Inferior parietal cortex (tissue), 1 donor: Measurements from ENCODE around the gene AFAP1.

Experiments used
- DNase-seq: peaks from one replicate; pipeline ENCODE4 v3.0.0-alpha.2; 2016; ENCODE audit errors: extremely low spot score

The AFAP1 gene

DNA sequence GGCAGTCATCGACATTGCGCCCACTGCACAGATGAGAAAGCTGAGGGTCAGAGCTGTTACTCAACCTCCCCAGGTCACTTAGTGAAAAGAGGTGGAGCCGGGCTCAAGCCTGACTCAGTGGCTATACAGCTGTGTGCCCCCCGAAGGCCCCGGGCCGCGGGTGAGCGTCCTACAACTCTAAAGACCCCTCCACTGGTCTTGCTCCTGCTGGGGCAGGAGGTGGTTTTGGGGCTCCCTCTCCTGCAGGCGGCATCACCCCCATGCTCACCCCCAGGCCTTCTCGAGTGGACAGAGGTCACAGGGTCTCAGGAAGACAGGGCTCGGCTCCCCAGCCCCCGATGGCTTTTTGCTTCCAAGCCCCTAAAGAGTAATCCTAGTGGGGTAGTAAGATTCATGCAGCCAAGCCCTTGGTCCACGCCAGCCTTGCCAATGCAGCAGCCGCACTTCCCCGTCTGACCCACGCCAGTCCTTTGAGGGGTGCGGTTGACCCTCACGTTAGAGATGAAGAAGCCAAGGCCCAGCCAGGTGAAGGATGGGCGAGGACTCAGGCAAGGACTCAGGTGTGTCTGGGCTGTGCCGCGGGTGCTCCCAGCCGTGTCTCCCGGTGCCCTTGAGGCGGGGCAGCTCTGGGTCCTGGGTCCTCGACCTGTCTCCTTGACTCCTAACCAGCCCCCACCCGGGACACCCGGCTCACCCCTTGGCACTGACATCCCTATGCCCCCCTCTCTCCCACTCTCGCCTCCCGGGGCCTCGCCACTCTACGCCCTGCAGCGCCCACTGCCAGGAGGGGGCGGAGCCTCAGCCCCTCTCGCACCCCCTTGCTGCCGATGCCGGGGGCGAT lies 200.4 kb downstream of the AFAP1 start:
- DNase-seq, result no peak

DNA sequence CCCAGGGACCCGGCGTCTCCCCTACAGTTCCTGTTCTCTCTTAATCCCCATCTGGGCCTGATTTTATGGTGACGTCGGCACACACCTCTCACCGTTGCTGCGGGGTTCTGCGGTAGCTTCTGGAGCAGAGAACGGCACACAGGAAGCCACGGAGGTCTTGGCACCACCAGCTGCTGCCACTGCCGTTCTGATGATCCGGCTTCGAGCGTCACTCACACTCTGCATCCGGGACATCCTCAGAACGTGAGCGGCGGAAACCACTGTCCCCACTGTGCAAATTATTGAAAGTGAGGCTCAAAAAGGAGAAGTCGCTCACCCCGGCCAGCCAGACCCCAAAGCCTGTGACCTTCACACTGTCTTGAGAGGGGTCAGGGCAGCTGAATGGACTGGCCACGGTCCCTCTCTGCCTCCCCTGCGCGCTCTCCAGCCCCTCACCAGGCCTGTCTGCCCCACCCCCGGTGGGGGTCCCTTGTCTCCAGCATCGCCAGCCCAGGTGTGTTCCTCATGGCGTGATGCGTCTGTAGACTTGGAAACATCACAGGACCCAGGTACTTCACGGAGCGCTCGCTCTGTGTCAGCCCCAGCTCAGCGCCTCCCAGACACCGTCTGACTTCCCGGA lies 201.1 kb downstream of the AFAP1 start:
- no peak for DNase-seq

DNA sequence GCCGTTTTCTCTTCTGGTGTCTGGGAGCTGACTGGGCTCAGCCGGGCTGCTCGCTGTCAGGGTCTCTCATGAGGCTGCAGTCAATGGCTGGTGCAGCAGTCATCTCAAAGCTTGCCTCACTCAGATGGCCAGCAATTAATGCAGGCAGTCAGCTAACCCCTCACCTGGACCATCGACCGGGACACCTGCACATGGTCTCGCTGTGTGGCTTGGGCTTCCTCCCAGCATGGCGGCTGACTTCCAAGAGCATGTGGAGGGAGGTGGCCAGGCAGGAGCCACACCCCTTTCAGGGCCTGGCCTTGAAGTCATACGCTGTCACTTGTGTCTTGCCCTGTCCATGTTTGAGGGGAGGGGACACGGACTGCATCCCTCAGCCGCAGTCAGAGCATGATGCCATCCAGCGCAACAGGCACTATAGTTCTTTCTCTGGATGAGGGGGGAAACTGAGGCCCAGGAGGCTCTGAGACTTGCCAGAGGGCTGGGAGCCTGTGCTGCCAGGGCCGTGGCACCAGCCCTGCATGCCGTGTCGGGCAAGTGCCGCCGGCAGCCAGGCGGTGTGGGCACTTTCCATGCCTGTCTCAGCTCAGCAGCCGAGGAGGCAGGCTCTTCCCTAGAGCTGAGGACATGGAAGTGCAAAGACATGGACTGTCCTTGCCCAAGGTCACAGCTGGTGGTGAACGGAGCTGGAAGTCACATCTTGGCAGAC lies 201.8 kb downstream of the AFAP1 start:
- DNase-seq, result no peak

DNA sequence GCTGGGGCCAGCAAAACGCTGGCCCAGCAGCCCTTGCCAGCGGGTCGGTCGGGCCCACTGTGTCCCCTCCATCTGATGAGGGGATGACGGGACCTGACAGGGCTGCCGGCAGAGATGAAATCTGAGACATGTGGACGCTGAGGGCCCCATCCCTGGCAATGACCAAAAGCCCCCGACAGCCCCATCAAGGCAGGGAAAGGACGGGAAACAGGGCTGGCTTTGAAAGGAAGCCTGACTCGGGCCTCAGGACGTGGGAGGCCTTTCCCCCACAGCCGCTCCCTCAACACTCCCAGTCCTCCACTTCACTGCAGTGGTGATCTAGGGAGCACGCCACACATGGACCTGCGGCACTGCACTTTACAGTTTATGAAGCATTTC lies 202.4 kb downstream of the AFAP1 start:
- DNase-seq, result no peak

DNA sequence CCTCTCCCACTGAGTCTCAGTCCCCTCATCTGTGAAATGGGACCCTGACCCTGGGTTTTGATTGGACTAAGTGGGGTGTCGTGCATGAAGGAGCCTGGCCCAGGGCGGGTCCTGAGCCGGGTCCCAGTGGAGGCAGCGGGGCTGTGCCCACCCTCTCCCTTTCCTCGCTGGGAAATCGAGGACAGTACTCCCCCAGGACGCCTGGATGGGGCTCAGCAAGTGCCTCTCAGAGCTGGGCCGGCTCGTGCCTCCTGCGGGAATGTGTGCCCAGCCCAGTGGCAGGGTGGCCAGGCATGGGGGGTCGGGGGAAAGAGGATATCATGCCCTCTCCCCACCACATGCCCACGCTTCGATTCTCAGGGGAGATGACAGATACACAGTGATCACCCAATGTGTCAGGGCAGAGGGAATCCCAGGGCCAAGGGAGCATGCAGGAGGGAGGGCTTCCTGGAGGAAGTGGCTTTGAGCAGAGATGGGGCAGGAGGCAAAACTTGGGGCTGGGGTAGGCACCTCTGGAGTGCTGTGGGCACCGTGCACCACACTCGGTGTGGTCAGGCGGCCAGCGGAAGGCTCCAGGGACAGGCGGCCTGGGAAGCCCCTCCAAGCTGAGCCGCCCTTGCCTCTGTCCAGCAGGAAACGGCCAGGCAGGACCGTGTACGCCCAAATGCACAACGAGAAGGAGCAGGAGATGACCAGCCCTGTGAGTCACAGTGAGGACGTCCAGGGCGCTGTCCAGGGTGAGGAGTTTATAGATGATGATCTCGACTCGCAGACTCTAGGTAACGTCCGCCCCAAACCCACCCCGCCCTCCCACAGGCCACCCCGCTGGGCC lies 203.0 kb downstream of the AFAP1 start:
- no peak for DNase-seq

DNA sequence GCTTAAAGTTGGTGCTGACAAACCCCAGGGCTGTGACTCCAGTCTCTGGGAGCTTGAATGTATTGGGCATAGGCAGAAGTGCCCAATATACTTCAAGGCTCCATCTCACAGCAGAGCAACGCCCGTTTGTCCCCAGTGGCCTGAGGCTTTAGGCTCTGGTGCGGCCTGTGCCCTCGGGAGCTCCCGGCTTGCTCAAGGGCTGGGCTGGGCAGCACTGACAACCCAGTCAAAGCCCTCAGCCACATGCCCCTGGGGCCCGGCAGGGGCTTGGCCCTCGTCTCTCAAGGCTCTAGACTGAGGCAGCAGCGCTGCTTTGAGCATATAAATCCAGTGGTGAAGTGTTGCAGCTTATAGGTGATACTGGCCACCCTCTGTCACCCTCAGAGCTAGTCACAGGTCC lies 203.7 kb downstream of the AFAP1 start:
- DNase-seq, result no peak

DNA sequence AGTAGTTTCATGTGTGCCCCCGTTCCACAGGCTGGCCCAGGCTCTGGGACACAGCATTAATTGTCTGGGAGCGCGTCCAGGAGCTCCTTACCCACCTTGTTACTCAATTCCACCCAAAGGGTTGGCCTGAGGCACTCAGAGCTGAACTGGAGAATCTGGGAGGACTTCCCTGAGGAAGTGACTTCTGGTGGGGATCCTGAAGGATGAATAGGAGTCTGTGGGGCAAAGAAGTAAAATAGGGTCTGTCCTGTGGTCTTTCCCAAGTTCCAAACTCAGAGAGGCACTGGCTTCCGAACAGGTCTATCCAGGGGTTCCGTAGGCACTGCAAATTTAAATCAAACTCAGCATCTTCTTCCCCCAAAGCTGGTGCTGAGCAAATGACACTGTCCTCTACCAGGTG lies 204.3 kb downstream of the AFAP1 start:
- no peak for DNase-seq

DNA sequence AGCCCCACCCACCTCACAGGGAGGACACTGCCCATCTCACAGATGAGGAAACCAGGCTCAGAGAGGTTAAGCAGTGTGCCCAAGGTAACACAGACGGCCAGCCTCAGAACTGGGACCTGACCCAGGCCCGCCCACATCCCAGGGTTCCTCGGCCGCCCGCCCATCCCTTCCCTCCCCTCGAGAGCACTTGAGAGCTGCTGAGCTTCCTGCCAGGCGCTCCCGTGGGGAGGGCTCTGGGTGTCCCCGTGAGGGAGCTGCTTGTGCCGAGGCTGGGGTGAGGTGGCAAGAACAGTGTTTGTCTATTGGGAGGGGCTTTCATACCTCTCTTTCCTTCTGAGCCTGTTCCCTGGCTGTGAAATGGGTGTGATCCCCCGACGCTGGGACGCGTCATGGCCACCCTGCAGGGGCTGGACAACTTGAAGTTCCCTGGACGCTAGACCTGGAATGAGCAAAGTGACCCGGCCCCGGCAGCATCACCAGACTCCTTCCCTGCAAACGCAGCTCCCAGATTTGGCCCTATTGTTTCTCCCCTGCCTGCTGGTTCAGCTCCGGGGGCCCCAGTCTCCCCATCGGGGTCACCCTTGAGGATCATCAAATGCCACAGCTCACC lies 204.9 kb downstream of the AFAP1 start:
- DNase-seq, result no peak

DNA sequence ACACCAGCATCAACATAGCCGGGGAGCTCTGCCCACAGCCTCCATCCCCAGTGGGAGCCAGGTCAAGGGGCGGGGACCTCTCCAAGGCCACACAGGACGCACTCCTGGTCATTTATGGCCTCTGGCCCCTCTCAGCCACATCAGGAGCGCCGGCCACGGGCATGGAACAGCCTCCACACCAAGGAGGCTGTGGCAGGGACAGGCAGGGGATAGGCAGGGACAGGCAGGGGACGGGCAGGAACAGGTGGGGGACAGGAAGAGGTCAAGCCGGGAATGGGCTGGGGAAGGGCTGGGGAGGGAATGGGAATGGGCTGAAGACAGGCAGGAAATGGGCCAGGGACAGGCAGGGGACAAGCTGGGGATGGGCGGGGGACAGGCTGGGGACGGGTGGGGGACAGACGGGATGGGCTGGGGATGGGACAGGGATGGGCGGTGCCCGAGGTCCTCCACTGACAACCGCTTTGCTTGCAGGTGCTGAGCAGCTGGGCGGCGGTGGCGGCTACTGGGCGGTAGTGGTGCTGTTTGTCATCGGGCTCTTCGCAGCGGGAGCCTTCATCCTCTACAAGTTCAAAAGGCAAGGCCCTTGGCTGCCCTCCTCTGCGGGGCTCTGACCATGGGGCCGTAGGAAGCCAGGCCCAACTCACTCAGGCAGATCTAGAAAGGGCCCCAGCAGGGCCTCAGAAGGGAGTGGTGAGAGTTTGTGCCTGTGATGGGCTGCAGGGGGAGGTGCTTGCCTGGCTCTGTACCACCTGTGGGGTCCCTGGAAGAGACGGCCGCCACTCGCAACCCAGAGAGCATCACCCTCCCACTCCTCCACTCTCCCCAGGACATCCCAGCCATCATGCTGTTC lies 205.6 kb downstream of the AFAP1 start:
- DNase-seq, result no peak

DNA sequence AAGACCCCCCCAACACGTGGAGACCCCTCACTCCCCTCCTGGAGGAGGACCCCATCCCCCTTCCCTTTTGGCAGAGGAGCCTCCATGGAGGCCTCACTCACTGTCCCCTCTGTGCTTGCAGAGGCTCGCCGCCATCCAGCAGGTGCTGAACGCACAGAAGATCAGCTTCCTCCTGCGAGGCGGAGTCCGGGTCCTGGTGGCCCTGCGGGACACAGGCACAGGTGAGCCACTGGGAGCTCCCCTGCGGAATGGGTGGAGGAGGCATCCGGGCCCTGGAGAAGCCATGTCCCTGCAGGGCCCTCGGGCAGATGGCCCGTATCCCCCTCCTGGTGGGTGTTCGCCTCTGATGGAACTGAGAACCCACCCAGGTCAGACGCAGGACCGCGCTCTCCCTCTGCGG lies 206.5 kb downstream of the AFAP1 start:
- no peak for DNase-seq

DNA sequence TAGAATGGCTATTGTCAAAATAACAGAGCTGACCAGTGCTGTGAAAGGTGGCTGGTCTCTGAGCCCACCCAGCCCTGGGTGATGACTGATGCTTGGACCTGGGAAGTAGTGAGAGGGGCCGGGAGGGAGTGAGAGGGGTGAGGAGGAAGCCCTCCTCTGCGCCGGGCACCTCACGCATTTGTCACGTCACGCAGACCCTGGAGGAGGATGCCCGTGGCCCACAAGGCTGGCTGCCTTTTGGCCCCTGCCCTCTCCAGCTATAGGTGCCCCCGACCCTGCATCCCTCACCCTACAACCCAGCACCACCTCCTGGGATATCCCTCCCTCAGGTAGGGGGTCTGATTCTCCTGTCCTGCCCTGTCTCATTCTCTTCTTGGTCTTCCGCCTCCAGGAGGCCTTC lies 207.4 kb downstream of the AFAP1 start:
- DNase-seq, result no peak

DNA sequence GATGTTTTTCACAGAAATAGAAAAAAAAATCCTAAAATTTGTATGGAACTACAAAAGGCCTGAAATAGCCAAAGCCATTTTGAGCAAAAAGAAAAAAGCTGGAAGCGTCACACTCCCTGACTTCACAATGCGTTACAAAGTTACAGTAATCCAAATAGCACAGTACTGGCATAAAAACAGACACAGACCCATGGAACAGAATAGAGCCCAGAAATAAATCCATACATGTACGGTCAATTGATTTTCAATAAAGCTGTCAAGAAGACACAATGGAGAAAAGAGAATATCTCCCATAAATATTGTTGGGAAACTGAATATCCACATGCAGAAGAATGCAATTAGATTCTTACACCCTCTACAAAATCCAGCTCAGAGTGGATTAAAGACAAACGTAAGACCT lies 208.2 kb downstream of the AFAP1 start:
- no peak for DNase-seq

DNA sequence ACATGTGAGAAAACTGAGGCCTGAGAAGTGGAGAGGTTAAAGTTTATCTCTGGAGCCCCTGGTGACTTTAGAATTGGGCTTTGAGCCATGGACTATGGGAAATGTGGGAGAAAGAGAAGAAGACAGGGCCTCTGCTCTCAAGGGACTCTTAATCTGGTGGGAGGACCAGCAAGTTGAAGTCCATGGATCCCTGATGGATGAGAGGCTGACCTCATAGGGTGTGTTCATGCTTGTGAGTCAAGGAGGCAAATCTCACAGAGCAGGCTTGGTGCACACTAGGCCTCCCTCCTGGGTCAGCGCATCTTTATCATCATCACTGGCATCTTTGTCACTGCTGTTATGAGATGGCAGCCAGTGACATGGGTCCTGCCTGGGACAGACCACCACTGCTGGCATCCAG lies 211.9 kb downstream of the AFAP1 start:
- DNase-seq, result no peak

DNA sequence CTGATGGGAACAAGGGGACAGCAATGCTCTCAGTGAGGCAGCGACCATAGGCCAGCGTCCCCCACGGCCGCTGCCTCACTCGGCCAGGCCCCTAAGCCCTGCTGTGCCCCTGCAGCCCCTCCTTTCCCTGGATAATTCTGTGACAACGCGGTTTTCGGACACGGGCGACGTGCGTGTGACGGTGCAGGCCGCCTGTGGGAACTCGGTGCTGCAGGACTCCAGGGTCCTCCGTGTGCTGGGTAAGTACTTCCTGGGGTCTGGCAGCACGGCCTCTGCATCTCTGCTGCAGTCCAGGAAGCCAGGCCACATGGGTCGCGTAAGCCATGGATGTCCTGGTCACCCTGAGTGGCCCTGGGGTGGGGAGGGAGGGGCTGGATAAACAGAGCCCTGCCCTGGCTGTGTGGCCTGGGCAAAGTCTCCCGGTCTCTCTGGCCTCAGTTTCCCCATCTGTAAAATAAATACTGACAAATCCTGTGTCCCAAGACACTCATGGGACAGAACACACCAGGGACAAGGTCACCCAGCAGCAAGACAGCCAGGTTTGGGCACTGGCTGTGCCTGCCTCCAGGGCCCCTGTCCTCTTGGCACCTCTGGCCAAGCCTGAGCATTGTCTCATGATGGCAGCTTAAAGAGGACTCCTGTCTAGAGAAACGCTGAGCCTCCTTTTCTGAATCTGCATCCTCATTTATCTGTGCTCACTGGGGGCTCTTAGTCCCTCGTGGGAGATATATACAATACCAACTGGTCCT lies 212.8 kb downstream of the AFAP1 start:
- no peak for DNase-seq

DNA sequence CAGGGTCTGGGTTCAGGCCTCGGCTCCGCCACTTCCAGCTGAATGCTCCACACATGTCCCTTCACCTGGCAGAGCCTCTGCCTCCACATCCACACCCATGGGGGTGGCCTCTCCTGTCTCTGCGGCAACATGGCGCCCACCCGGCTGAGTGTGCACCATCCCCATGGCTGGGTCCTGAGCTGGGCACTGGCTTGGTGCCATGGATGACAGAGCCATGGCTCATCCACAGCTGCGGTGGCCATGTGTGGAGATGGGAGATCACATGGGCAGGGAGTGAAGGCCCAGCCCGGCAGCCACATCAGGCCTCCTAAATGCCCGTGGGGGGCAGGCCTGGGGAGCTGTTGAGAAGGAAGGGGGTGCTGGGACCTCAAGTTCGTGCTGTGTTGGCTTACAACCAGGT lies 213.7 kb downstream of the AFAP1 start:
- DNase-seq, result no peak

DNA sequence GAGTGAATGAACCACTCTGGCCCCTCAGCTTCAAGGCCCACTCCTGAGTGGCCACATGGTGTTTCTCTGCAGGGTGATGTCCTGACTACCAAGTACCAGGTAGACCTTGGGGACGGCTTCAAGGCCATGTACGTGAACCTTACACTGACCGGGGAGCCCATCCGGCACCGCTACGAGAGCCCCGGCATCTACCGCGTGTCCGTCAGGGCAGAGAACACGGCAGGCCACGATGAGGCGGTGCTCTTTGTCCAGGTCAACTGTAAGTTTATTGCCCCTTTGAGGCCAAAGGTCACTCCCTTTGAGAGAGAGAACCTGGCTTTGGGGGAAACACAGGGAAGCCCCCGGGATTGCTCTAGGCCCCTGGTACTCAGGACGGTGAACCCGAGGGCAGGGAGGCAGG lies 216.0 kb downstream of the AFAP1 start:
- no peak for DNase-seq

DNA sequence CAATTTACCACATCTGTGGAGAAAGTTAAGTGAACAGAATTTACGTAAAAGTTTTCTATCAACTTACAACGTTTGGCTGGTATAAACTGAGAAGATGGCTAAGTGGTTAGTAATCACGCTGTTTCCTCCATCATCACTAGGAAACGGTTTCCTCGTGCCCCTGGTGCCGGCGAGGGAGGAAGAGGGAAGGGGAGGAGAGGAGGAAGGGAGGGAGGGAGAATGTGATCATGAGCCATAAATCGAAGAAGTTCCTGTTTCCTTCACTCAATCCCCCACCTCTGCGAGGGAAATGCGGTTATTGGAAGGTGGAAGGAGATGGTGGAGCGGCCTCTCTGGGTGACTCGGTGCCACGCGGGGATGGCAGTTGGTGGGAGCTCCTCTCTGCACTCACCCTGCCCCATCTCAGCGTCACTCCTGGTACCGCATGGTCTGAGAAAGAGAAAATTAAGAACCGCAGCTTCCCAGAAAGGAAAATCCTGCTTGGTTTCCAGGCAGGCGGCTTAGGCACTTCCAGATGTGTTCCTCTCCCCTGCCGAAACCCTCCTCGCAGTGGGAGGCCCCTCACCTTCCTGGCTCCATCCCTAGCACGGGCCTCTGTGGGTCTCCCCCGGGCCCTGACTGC lies 216.8 kb downstream of the AFAP1 start:
- no peak for DNase-seq

DNA sequence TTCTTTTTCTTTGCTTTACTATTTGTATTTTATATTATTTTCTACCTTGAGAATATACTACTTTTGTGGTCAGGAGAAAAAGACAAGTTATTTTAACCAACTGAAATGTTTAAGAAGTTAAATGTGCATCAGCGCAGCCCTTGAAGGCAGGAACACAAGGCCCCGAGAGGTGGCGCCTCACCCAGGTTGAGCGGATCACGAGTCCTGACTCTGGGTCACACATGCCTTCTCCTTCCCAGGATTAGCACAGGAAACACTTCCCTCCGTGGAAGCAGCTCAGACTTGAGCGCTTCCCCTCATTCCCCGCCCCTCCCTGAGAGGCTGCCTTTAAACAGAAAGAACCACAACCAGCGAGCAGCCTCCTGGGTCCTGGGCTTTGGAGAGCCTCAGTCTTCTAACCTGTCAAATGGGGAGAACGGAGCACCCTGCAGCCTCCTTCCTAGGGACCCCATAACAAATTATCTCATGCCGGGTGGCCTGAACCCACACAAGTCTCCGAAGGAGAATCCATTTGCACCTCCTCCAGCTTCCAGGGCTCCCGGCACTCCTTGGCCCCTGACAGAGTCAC lies 217.6 kb downstream of the AFAP1 start:
- no peak for DNase-seq
